GM23248 (cell line): ENCODE data around the gene ASCL5. TPM values are rescaled to one million over a fixed set of nuclear protein-coding genes. Genes with fewer than 3 reads are reported as not detected.

Experiments
- DNase-seq: peaks from one replicate; pipeline ENCODE4 v3.0.0-alpha.2; 2015
- H2AFZ ChIP-seq: fragments of 200-600 bp; sonication (generic); 2 replicates; pipeline ENCODE4 v1.6.1; 2016; ENCODE audit warnings: antibody characterized with exemption
- H3F3A ChIP-seq: fragments of 200-600 bp; sonication (generic); 2 replicates; pipeline ENCODE4 v1.6.1; 2016; ENCODE audit warnings: mild to moderate bottlenecking, antibody characterized with exemption, mixed run types; ENCODE audit not compliant: insufficient read depth
- H3K27ac ChIP-seq: fragments of 200-600 bp; sonication (generic); 2 replicates; pipeline ENCODE4 v1.5.1; 2016; ENCODE audit warnings: mild to moderate bottlenecking
- H3K27me3 ChIP-seq: fragments of 200-600 bp; sonication (generic); replicated peaks from 2 replicates; pipeline ENCODE4 v1.6.1; 2016; ENCODE audit warnings: mild to moderate bottlenecking; ENCODE audit not compliant: insufficient read depth
- H3K36me3 ChIP-seq: fragments of 200-600 bp; sonication (generic); 2 replicates; pipeline ENCODE4 v1.6.1; 2016; ENCODE audit warnings: low read depth, mild to moderate bottlenecking
- H3K4me1 ChIP-seq: fragments of 200-600 bp; sonication (generic); 2 replicates; pipeline ENCODE4 v1.6.1; 2016; ENCODE audit warnings: mild to moderate bottlenecking; ENCODE audit not compliant: insufficient read depth
- H3K4me2 ChIP-seq: fragments of 200-600 bp; sonication (generic); one replicate; pipeline ENCODE4 v1.6.1; 2016; ENCODE audit warnings: mild to moderate bottlenecking; ENCODE audit not compliant: unreplicated experiment
- H3K4me3 ChIP-seq: fragments of 200-600 bp; sonication (generic); 2 replicates; pipeline ENCODE4 v1.5.1; 2016; ENCODE audit warnings: mild to moderate bottlenecking
- H3K79me2 ChIP-seq: fragments of 200-600 bp; sonication (generic); 2 replicates; pipeline ENCODE4 v1.6.1; 2016; ENCODE audit warnings: mild to moderate bottlenecking; ENCODE audit not compliant: insufficient read depth
- H3K9ac ChIP-seq: fragments of 200-600 bp; sonication (generic); 2 replicates; pipeline ENCODE4 v1.6.1; 2016; ENCODE audit warnings: mild to moderate bottlenecking
- H3K9me2 ChIP-seq: fragments of 200-600 bp; sonication (generic); 2 replicates; pipeline ENCODE4 v1.6.1; 2016; ENCODE audit warnings: mixed run types, mild to moderate bottlenecking, moderate library complexity; ENCODE audit not compliant: insufficient read depth
- H3K9me3 ChIP-seq: fragments of 200-600 bp; sonication (generic); one replicate; pipeline ENCODE4 v1.6.1; 2017; ENCODE audit warnings: low read depth
- H4K20me1 ChIP-seq: fragments of 200-600 bp; sonication (generic); 2 replicates; pipeline ENCODE4 v1.6.0; 2016; ENCODE audit not compliant: insufficient read depth
- EZH2 ChIP-seq: fragments of 200-600 bp; sonication (generic); IDR thresholded peaks from 2 replicates; pipeline ENCODE4 v1.6.1; 2018; ENCODE audit warnings: antibody characterized with exemption, mild to moderate bottlenecking; ENCODE audit not compliant: insufficient read depth, poor library complexity, severe bottlenecking
- EZH2phosphoT487 ChIP-seq: fragments of 200-600 bp; sonication (generic); IDR thresholded peaks from 2 replicates; pipeline ENCODE4 v1.6.1; 2018; ENCODE audit warnings: antibody characterized with exemption, moderate library complexity, mild to moderate bottlenecking, low read depth; ENCODE audit not compliant: insufficient read depth
- WGBS, 2 experiments: methylation state at CpG; one replicate each; pipeline ENCODE4 v1.1.6; 2015 to 2017; ENCODE audit warnings: low lambda C conversion rate in 2 of 2, low coverage in 1 of 2; ENCODE audit errors: missing lambda C conversion rate in 2 of 2; 5-methylcytosine and 5-hydroxymethylcytosine counted together
- in situ Hi-C: fragments of 300-500 bp; cut with MboI; formaldehyde crosslinking; loops from 2 replicates; pipeline ENCODE4 v1.15.0; 2020
- polyA plus RNA-seq: library from polyadenylated mRNA; unstranded; fragments of >200 nt; fragmentation: Nextera tagmentation; extraction: Ambion mirVana; gene quantifications from 2 replicates; pipeline ENCODE4 v1.2.1, GENCODE V29; 2016
- total RNA-seq: library from RNA; depleted of rRNA; stranded (reverse); fragments of >200 nt; shearing (Covaris generic); gene quantifications from 2 replicates; pipeline ENCODE4 v1.2.3, GENCODE V29; 2014

ASCL5 gene
- total and polyA plus RNA-seq, 2 experiments from 2014 or later: not detected

DNA sequence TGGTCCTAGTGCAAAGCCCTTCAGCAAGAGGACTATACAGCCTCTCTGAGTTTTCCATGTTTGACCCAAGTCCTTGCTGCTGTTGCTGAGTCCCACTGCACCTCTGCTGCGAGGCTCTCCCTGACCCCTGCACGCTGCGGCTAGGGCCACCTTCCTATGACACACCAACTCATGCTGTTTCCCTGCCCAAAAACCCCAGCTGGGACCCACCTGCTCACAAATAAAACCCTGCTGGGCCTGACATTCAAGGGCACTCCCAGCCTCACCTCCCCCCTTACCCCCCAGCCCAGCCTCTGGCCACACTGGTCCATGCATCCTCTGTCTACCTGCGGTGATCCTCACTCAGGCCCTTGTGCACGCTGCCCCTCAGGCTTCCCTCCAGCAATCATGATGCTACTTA is 12.3 kb upstream of the ASCL5 start:
- Histone ChIP-seq H3K79me2 (no peaks in the 10 kb centered on the region), H3K9ac (no peak overlapping the region), H3K27me3 (no peaks in the 10 kb centered on the region), H4K20me1 (no peaks in the 10 kb centered on the region), H3F3A (peaks cover 9% of the 10 kb centered on the region), H3K27ac (no peak overlapping the region), H3K36me3 (no peaks in the 10 kb centered on the region; the same call in 1 of the 2 replicates), H3K4me3 (no peak overlapping the region), H3K4me2 (no peak overlapping the region), H2AFZ (no peak overlapping the region), H3K4me1 (peaks cover 13% of the 10 kb centered on the region), H3K9me2 (no peaks in the 10 kb centered on the region), H3K9me3 (no peaks in the 10 kb centered on the region)
- in situ Hi-C loops: no loop called here
- WGBS, 2 experiments: 94 to 99% methylated on average over 5 of the region's 5 CpGs
- no peak for DNase-seq
- no peak for TF ChIP-seq EZH2phosphoT487
- no peak for TF ChIP-seq EZH2

DNA sequence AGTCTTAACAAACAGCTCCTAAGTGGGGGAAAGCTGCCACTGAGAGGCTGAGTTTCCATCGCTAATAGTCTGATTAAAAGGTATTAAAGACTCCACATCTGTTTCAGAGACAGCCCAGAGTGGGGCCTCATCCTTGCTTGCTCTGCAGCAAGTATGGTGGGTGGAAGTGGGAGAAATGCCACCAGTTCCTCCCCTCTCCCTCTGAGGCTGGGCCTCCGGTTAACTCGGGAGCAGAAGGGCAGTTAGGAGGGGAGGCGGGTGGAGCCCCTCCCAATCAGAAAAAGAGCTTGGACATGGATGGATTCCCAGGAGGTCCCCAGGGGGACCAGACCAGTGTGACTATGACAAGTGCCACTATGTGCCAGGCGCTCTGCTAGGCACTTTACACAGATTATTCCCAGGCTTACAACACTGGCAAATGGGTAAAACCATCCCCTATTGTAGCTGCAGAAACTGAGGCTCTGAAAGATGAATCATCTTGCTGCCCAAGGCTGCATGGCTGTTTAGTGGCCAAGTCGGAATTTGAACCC is 11.4 kb upstream of the ASCL5 start:
- Histone ChIP-seq H2AFZ (no peak overlapping the region), H3K4me2 (no peak overlapping the region), H3K9ac (no peak overlapping the region), H4K20me1 (no peaks in the 10 kb centered on the region), H3K4me3 (no peak overlapping the region), H3K36me3 (no peaks in the 10 kb centered on the region; the same call in 1 of the 2 replicates), H3K79me2 (no peaks in the 10 kb centered on the region), H3K4me1 (peaks cover 13% of the 10 kb centered on the region), H3K9me2 (no peaks in the 10 kb centered on the region), H3K27me3 (no peaks in the 10 kb centered on the region), H3K9me3 (no peaks in the 10 kb centered on the region), H3F3A (peaks cover 9% of the 10 kb centered on the region), H3K27ac (peak overlapping the region; percentile 53)
- in situ Hi-C loops: no loop called here
- TF ChIP-seq EZH2phosphoT487: no peak
- 48 to 49% methylated on average over 6 of the region's 6 CpGs for WGBS, 2 experiments
- DNase-seq: peak; percentile 16

DNA sequence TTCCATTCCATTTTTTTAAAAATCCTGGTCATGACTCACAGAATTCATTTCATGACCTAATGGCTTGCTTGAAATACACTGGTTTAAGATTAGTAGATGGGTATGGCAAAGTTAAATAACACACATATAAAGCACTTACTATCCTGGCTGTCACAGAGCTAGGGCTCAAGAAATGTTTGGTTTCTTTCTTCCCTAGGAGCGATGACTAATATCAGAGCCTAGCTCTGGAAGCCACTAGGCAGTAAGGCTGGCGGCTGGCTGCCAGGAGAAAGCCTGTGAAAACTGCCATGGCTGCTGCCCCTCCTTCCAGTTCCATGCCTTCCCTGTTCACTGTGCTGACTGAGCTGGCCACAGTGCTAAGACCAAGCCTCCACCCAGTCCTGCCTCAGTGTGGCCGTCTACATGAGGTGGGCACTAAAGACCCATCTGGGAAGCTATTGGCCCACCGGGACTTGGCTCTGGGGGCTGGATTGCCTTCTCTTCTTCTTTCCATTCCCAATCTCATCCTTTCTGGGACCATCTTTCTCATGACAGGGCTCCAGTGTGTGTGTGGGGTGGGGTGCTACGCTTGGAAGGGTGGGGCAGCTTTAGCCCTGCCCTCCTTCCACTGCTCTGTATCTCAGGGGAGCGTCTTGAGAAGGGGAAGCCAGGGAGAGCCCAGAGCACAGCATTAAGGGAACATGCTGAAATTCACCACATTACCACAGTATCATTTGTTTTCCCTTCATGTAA is 10.8 kb upstream of the ASCL5 start:
- peak; percentile 97 for DNase-seq
- Histone ChIP-seq H3F3A (peaks cover 9% of the 10 kb centered on the region), H3K27me3 (no peaks in the 10 kb centered on the region), H3K9me3 (no peaks in the 10 kb centered on the region), H3K4me2 (no peak overlapping the region), H3K36me3 (no peaks in the 10 kb centered on the region; the same call in 1 of the 2 replicates), H3K79me2 (no peaks in the 10 kb centered on the region), H2AFZ (no peak overlapping the region), H3K27ac (peak overlapping the region; percentile 53), H3K4me3 (no peak overlapping the region), H3K9ac (no peak overlapping the region), H4K20me1 (no peaks in the 10 kb centered on the region), H3K4me1 (peaks cover 13% of the 10 kb centered on the region), H3K9me2 (no peaks in the 10 kb centered on the region)
- in situ Hi-C loops: no loop called here
- 11 to 15% methylated on average over 6 of the region's 6 CpGs for WGBS, 2 experiments
- TF ChIP-seq EZH2 (no peak), EZH2phosphoT487 (no peak)

DNA sequence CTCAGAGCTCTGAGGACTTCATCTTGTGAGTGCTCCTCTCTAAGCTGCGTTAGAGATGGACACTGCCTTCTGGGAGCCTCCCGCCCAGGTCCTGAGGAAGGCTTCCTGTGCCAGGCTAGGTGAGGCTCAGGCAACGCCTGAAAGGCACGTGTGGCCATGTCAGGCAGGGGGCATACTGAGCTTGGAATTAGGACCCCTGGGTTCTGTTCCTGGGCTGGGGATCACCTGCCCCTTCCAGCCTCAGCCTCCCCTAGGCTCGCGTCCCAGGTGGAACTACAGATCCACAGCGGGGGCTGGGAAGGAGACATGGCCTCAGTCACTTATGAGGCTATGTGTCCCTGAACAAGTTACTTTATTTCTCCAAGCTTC is 10.0 kb upstream of the ASCL5 start:
- Histone ChIP-seq H3K9me2 (no peaks in the 10 kb centered on the region), H3K36me3 (no peaks in the 10 kb centered on the region; the same call in 1 of the 2 replicates), H3K27ac (peak overlapping the region; percentile 53; the same call in 1 of the 2 replicates), H3K9ac (no peak overlapping the region), H3F3A (peaks cover 9% of the 10 kb centered on the region), H3K9me3 (no peaks in the 10 kb centered on the region), H3K4me3 (no peak overlapping the region), H2AFZ (no peak overlapping the region), H3K27me3 (no peaks in the 10 kb centered on the region), H3K79me2 (no peaks in the 10 kb centered on the region), H4K20me1 (no peaks in the 10 kb centered on the region), H3K4me1 (peaks cover 13% of the 10 kb centered on the region), H3K4me2 (no peak overlapping the region)
- 95 to 100% methylated on average over 6 to 7 of the region's 7 CpGs for WGBS, 2 experiments
- in situ Hi-C loops: no loop called here
- DNase-seq: no peak
- TF ChIP-seq EZH2: no peak
- TF ChIP-seq EZH2phosphoT487: no peak
